LNCAP (cell line): ENCODE data around the gene ENO4.

Source experiments
- TF ChIP-seq, protein P1 (sequence below): fragments of 450-650 bp; IDR thresholded peaks from 2 replicates; pipeline ENCODE4 v1.5.1; 2017; ENCODE audit warnings: mild to moderate bottlenecking

ENO4 gene

DNA sequence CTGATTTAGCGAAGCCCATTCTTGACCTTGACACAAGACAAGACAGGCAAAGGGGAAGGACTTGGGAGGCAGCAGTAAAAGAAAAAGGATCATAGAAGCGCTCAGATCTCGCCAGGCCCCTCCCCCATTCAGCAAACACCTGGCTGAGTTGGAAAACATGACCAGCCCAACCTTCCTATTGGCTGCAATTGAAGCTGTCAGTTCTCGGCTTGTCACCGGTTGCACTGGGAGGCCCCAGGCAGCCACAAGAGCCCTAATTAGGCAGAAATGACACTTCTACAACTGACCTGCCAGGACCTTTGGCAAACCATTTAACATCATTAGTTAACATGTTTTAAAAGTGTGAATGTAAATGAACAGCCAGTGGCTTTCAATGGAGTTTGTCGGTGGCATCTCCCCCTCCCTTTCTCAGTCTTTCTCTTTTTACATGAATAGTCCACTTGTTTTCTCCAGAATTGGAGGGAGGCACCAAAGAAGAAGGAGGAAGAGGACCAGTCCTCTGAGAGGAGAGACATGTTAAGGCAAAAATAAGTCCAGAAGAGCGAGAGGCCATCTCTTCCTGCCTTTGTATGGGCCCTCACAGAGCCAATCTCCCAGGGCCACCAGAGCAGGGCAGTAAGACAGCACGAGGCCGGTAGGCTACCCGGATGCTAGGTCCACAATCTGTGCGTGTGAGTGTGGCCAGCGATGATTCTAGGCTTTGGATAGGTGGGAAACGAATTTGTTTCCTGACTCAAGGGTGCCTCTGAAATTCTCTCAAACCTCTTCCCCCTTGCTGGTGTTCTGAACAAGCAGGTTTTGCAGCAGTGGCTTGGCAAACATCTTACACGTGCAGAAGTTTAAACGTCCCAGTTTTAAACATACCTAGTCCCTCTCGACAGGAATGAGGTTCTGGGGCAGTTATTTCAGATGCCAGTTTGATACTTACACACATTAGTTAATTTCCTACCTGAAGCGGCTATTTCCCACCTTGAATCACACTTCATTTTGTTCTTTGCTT is 15.0 kb upstream of the ENO4 start:
- TF ChIP-seq, protein P1, sequence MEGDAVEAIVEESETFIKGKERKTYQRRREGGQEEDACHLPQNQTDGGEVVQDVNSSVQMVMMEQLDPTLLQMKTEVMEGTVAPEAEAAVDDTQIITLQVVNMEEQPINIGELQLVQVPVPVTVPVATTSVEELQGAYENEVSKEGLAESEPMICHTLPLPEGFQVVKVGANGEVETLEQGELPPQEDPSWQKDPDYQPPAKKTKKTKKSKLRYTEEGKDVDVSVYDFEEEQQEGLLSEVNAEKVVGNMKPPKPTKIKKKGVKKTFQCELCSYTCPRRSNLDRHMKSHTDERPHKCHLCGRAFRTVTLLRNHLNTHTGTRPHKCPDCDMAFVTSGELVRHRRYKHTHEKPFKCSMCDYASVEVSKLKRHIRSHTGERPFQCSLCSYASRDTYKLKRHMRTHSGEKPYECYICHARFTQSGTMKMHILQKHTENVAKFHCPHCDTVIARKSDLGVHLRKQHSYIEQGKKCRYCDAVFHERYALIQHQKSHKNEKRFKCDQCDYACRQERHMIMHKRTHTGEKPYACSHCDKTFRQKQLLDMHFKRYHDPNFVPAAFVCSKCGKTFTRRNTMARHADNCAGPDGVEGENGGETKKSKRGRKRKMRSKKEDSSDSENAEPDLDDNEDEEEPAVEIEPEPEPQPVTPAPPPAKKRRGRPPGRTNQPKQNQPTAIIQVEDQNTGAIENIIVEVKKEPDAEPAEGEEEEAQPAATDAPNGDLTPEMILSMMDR = no peak

DNA sequence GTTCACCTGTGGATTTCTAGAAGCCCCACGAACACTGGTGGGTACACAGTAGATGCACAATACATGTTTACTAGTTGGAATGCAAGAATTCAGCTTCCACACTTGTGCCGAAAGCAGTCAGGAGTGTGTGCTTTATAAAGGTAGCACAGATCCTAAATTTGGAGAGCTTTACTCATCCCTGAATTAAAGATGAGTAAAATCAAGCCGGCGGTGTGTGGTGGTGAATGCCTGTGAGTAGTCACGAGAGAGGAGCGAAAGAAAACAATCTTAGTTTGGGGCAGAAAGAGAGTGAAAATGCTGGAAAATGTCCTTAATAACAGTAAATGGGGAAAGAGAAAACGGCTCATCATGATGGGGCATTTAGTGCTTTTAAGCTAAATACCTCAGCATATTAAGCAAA is 13.6 kb upstream of the ENO4 start:
- TF ChIP-seq, protein P1 = no peak

DNA sequence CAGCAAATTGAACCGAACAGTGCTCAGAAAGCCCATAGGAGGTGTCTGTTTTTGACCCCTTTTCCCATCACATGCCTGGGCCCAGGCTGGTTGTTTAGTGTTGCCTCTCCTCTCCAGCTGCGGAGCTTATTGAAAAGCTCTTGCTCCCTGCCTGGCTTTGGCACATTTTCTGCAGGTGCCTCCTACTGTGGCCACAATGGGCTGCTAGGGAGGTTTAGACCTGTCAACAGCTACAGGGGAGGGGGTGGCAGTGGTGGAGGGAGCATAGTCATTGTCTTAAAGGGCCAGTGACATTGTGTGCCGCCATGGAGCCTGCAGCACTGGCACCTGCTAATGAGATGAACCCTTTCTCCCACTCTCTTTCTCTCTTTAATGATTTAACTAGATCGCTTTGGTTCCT is 13.2 kb upstream of the ENO4 start:
- TF ChIP-seq, protein P1 = no peak

DNA sequence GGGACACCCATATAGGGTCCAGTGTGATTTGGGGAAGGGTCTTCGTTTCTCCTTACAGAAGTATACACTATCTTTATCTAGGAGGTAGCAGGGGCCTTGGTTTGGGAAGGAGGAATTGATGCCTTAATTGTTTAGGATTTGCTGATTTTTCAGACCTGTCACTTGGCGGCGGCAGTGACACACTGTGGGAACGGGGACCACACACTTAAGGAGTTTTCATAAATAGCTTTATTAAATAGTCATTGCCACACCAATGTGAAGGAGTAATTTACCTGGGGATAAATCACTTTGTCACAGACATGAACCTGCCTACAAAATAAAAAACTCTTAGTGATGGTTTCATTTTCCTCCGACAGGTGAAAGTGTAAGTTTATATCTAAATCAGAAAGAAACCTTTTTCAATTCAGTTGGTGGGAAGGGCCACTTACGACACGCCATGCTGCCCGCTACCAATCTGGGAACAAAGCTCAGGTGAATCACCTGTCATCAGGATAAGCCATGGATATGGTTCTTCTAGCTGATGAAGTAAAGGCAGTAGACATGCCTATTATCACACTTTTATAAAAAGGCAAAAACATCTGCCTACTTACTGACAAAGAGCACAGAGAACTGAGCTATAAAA is 12.3 kb upstream of the ENO4 start:
- TF ChIP-seq, protein P1 = no peak

DNA sequence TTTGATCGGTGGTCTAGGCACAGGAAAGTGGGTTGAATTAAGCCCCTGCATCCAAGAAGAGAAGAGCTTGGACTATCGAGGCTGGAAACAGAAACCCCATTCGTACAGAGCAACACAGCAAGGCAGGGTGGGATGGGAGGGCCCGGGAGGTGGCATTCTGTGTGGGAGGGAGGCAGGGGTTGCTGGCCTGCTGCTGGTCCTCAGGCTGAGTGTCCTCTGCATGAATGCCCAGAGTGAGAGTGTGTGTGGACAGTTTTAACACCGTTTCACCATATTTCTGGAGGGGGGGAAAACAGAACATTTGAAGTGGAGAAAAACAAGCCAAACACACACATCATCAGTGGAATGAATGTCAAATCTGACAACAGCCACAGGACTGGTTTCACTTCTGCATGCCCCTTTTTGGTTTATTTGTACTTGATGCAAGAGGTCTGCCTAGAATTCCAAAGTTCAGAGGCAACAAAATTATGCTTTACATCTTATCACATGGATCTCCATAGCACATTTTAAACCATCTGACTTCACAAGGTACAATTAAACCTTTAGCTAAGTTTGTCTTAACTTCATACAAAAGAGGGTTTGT is 11.1 kb upstream of the ENO4 start:
- TF ChIP-seq, protein P1 = no peak

DNA sequence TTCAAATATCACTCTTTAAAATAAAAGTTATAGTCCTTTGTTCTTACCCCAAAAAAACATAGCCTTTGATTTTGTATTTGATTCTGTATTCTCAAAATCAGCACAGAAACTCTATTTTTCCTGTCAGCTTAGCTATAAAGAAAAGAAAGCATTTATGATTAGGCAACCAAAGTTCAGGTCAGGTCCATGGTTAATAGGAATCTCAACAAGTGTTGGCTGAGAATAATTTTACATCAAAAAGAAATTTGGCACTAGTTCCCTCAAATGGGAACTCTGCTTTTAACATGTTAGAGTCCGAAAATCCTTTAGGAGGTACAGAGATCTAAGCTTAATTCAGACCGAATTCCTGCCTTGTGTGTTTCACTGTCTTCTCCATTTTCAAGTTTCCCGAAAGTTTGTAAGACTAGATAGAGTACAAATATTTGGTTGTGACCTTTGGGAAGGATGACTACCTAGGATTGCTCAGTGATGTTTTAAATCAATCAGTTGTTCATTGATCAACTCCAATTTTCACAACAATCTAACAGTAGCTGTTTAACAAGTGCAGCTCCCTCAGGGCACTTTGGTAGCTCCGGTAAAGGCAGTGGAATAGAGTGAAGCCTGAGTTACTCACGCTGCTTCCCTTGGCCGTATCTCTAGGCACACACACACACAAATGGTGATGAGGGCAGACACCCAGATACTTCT is 8.8 kb upstream of the ENO4 start:
- TF ChIP-seq, protein P1 = no peak

DNA sequence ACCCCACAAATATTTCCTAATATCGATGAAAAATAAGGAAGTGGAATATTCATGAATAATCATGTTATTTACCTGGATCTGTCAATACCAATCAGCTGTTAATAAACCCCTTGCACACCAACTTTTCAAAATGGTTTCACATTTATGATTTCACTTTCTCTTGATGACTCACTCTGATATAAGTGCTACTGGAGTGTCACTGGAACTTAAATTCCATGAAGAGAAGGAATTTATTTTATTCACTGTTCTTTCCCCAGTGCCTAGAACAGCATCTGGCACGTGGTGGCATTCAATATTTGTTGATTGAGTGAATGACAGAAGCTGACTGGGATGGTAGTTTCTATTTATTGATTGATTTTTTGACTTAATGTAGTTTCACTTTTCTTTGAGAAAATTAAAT is 3.5 kb upstream of the ENO4 start:
- TF ChIP-seq, protein P1 = no peak
